Limb (tissue), 2 donors: ENCODE results near the gene TTYH2.
A peak's percentile ranks its signal among the peaks of the same experiment; 100 is the strongest.
"Not testable (repeated sequence)": the region's sequence is repeated elsewhere in the genome, so short reads cannot be mapped to it uniquely, and the experiment has no call there.

ENCODE experiments used
- DNase-seq, 2 donors: peaks; one replicate each; pipeline ENCODE4 v3.0.0-alpha.2; 2016; ENCODE audit errors: extremely low spot score in 2 of 2

Gene TTYH2

GRCh38 chr17:74262601-74263000 is 49.2 kb downstream of the TTYH2 start:
- no peak for DNase-seq

GRCh38 chr17:74267054-74267453 is 53.7 kb downstream of the TTYH2 start:
- not testable (repeated sequence) for DNase-seq

GRCh38 chr17:74267579-74267978 is 54.2 kb downstream of the TTYH2 start:
- no peak for DNase-seq

GRCh38 chr17:74267987-74268499 is 54.7 kb downstream of the TTYH2 start:
- DNase-seq: no peak

GRCh38 chr17:74268558-74268957 is 55.2 kb downstream of the TTYH2 start:
- DNase-seq: no peak

GRCh38 chr17:74270333-74270732 is 57.0 kb downstream of the TTYH2 start:
- DNase-seq: no peak

- no peak for DNase-seq
Observed at GRCh38 chr17:74271281-74271680, 57.9 kb downstream of the TTYH2 start.

- DNase-seq: no peak
Observed at GRCh38 chr17:74271901-74272561, 58.7 kb downstream of the TTYH2 start.

- DNase-seq: no peak
Observed at GRCh38 chr17:74272731-74273201, 59.4 kb downstream of the TTYH2 start.

GRCh38 chr17:74274060-74274708 is 60.8 kb downstream of the TTYH2 start, which contains the start of gene DNAI2:
TSS of gene DNAI2 (plus strand) at chr17:74274234. CDS start at chr17:74281818, 7,584 bp downstream.
- DNase-seq: peak in 1 of 2 donors; percentile 78

- DNase-seq: no peak
Observed at GRCh38 chr17:74274709-74275340, 61.5 kb downstream of the TTYH2 start.

GRCh38 chr17:74276051-74276476 is 62.7 kb downstream of the TTYH2 start:
- no peak for DNase-seq

- no peak for DNase-seq
Observed at GRCh38 chr17:74276541-74277009, 63.2 kb downstream of the TTYH2 start.

- no peak for DNase-seq
Observed at GRCh38 chr17:74277935-74278334, 64.6 kb downstream of the TTYH2 start.

- DNase-seq: not testable (repeated sequence)
Observed at GRCh38 chr17:74279617-74280016, 66.2 kb downstream of the TTYH2 start.

GRCh38 chr17:74280093-74280513 is 66.7 kb downstream of the TTYH2 start:
- DNase-seq: no peak

- no peak for DNase-seq
Observed at GRCh38 chr17:74281799-74282198, 68.4 kb downstream of the TTYH2 start.

GRCh38 chr17:74282274-74282586 is 68.9 kb downstream of the TTYH2 start:
- not testable (repeated sequence) for DNase-seq

GRCh38 chr17:74282587-74283370 is 69.4 kb downstream of the TTYH2 start:
- DNase-seq: no peak

GRCh38 chr17:74283371-74283673 is 70.0 kb downstream of the TTYH2 start:
- no peak for DNase-seq

- no peak for DNase-seq
Observed at GRCh38 chr17:74287031-74287602, 73.7 kb downstream of the TTYH2 start.
